Mesendoderm (in vitro differentiated cells): Measurements from ENCODE around the gene SUGCT.

ENCODE experiments used
- DNase-seq: peaks from one replicate; pipeline ENCODE4 v3.0.0; 2013
- H2AK5ac ChIP-seq: 2 replicates; pipeline ENCODE4 v1.6.1; 2013; ENCODE audit warnings: low read length, inconsistent platforms
- H2BK120ac ChIP-seq: 2 replicates; pipeline ENCODE4 v1.6.1; 2013; ENCODE audit warnings: low read depth, mild to moderate bottlenecking, low read length, moderate library complexity, mixed read lengths
- H2BK15ac ChIP-seq: replicated peaks from 2 replicates; pipeline ENCODE4 v1.6.1; 2013; ENCODE audit warnings: low read depth, mild to moderate bottlenecking, moderate library complexity
- H2BK5ac ChIP-seq: 2 replicates; pipeline ENCODE4 v1.6.1; 2013; ENCODE audit warnings: low read length, inconsistent platforms
- H3K18ac ChIP-seq: 2 replicates; pipeline ENCODE4 v1.6.1; 2013; ENCODE audit warnings: mild to moderate bottlenecking, low read length, mixed read lengths
- H3K23ac ChIP-seq: one replicate; pipeline ENCODE4 v1.6.1; 2013; ENCODE audit warnings: low read length
- H3K27ac ChIP-seq: 2 replicates; pipeline ENCODE4 v1.5.1; 2013; ENCODE audit warnings: low read depth, mild to moderate bottlenecking, inconsistent platforms, low read length, moderate library complexity
- H3K27me3 ChIP-seq: 2 replicates; pipeline ENCODE4 v1.6.1; 2013; ENCODE audit warnings: low read length, control low read depth, mild to moderate bottlenecking, inconsistent platforms; ENCODE audit not compliant: insufficient read depth, poor library complexity
- H3K36me3 ChIP-seq: 2 replicates; pipeline ENCODE4 v1.6.1; 2013; ENCODE audit warnings: low read length, inconsistent platforms; ENCODE audit not compliant: control insufficient read depth, insufficient read depth
- H3K4ac ChIP-seq: one replicate; pipeline ENCODE4 v1.6.1; 2013; ENCODE audit warnings: low read depth, mild to moderate bottlenecking, low read length, moderate library complexity
- H3K4me1 ChIP-seq: 2 replicates; pipeline ENCODE4 v1.6.1; 2013; ENCODE audit warnings: low read depth, low read length, inconsistent platforms; ENCODE audit not compliant: control insufficient read depth
- H3K4me2 ChIP-seq: 2 replicates; pipeline ENCODE4 v1.6.1; 2013; ENCODE audit warnings: low read length
- H3K4me3 ChIP-seq: 2 replicates; pipeline ENCODE4 v1.5.1; 2013; ENCODE audit warnings: mild to moderate bottlenecking, low read length
- H3K56ac ChIP-seq: one replicate; pipeline ENCODE4 v1.6.1; 2013; ENCODE audit warnings: low read length
- H3K79me1 ChIP-seq: 2 replicates; pipeline ENCODE4 v1.6.1; 2013; ENCODE audit warnings: low read length, inconsistent platforms
- H3K79me2 ChIP-seq: 2 replicates; pipeline ENCODE4 v1.6.1; 2013; ENCODE audit warnings: mild to moderate bottlenecking, low read length; ENCODE audit not compliant: control insufficient read depth, insufficient read depth
- H3K9ac ChIP-seq: 2 replicates; pipeline ENCODE4 v1.6.1; 2013; ENCODE audit warnings: low read length, inconsistent platforms
- H4K5ac ChIP-seq: one replicate; pipeline ENCODE4 v1.6.1; 2013; ENCODE audit warnings: low read length
- H4K8ac ChIP-seq: one replicate; pipeline ENCODE4 v1.6.1; 2013; ENCODE audit warnings: low read depth, mild to moderate bottlenecking, control low read depth, low read length, moderate library complexity
- WGBS: extraction: QIAGEN DNeasy Blood & Tissue Kit; methylation state at CpG from one replicate; pipeline ENCODE4 v1.1.7; 2013; ENCODE audit warnings: low lambda C conversion rate, missing lambda C conversion rate; ENCODE audit not compliant: insufficient coverage; ENCODE audit errors: extremely low coverage; 5-methylcytosine and 5-hydroxymethylcytosine counted together

SUGCT gene

DNA sequence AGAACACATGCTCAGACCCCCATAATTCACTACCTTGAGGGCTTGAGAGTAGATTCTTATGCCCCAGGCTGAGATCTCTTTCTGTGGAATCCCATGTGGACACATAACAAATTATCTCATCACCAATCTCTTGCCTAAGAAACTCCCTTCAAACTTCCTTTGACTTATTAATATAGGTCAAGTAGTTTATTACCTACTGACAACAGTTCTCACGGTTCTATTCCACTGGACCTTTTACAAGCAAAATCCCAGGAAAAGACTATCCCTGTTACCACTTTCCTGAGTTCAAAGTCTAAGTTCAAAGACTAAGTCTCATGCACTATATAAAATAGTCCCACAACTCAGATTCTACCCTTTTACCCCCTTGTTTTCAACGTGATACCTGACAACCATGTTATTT, 754.7 kb downstream of the SUGCT start:
- H4K5ac ChIP-seq = no peak overlapping the region
- no peak overlapping the region for H2BK120ac ChIP-seq
- no peak overlapping the region for H4K8ac ChIP-seq
- no peak overlapping the region for H3K4me3 ChIP-seq
- no peaks in the 10 kb centered on the region for H3K36me3 ChIP-seq
- no peaks in the 10 kb centered on the region for H3K27me3 ChIP-seq
- WGBS = no CpG with 5 or more reads among the region's 2 CpGs
- no peak overlapping the region for H2BK15ac ChIP-seq
- no peak overlapping the region for H3K18ac ChIP-seq
- H3K4me2 ChIP-seq = no peak overlapping the region
- no peak overlapping the region for H3K9ac ChIP-seq
- no peak overlapping the region for H3K56ac ChIP-seq
- H3K4ac ChIP-seq = no peak overlapping the region
- H3K79me1 ChIP-seq = no peaks in the 10 kb centered on the region
- H2AK5ac ChIP-seq = no peak overlapping the region
- no peak overlapping the region for H3K27ac ChIP-seq
- no peaks in the 10 kb centered on the region for H3K79me2 ChIP-seq
- H3K4me1 ChIP-seq = no peaks in the 10 kb centered on the region
- H2BK5ac ChIP-seq = no peak overlapping the region
- no peak for DNase-seq
- H3K23ac ChIP-seq = no peak overlapping the region

DNA sequence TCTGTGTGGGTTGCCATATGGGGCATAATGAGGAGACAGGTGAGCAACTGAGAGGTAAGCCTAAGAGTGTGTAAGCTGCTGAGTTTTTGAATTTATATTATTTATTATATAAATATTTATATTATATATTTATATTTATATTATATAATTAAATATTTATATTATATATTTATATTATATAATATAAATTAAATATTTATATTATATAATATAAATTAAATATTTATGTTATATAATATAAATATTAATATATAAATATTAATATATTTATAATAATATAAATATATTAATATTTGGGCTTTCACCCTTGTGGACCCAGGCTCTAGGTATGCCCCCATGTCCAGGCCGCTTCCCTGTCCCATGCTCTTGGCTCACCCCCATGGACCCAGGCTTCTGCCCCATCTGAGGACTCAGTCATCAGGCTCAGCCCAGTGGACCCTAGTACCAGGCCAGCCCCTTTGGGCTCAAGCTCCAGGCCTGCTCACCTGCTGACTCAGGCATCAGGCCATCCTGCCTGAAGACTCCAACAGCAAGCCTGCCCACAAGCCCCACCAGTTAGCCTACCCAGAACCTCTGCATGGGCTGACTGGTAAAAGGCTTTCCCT, 755.4 kb downstream of the SUGCT start:
- Histone ChIP-seq H4K5ac (no peak overlapping the region), H2BK15ac (no peak overlapping the region), H3K4me2 (no peak overlapping the region), H3K36me3 (no peaks in the 10 kb centered on the region), H3K4ac (no peak overlapping the region), H3K4me1 (no peaks in the 10 kb centered on the region), H3K4me3 (no peak overlapping the region), H3K18ac (no peak overlapping the region), H3K23ac (no peak overlapping the region), H3K56ac (no peak overlapping the region), H3K27me3 (no peaks in the 10 kb centered on the region), H3K27ac (no peak overlapping the region), H4K8ac (no peak overlapping the region), H2AK5ac (no peak overlapping the region), H3K79me1 (no peaks in the 10 kb centered on the region), H3K79me2 (no peaks in the 10 kb centered on the region), H2BK120ac (no peak overlapping the region), H2BK5ac (no peak overlapping the region), H3K9ac (no peak overlapping the region)
- no CpG with 5 or more reads among the region's 1 CpG for WGBS
- DNase-seq = no peak

DNA sequence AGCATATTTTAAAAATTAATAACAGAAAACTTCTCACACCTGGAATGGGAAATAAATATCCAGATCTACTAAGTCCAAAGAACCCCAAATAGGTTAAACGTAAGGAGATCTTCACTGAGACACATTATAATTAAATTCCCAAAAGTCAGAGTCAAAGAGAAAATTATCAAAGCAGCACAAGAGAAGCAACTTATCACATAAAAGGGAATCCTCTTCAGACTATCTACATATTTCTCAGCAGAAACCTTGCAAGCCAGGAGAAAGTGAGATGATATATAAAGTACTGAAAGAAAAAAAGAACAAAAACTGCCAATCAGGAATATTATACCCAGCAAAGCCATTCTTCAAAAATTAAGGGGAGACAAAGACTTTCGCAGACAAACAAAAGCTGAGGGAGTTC, 756.4 kb downstream of the SUGCT start:
- Histone ChIP-seq H4K8ac (no peak overlapping the region), H4K5ac (no peak overlapping the region), H3K79me2 (no peaks in the 10 kb centered on the region), H3K4me2 (no peak overlapping the region), H3K27me3 (no peaks in the 10 kb centered on the region), H2BK15ac (no peak overlapping the region), H3K36me3 (no peaks in the 10 kb centered on the region), H3K79me1 (no peaks in the 10 kb centered on the region), H2BK120ac (no peak overlapping the region), H3K9ac (no peak overlapping the region), H3K27ac (no peak overlapping the region), H3K4me1 (no peaks in the 10 kb centered on the region), H3K18ac (no peak overlapping the region), H3K23ac (no peak overlapping the region), H3K4me3 (no peak overlapping the region), H3K56ac (no peak overlapping the region), H2BK5ac (no peak overlapping the region), H3K4ac (no peak overlapping the region), H2AK5ac (no peak overlapping the region)
- no peak for DNase-seq
- WGBS = no CpG with 5 or more reads among the region's 2 CpGs

DNA sequence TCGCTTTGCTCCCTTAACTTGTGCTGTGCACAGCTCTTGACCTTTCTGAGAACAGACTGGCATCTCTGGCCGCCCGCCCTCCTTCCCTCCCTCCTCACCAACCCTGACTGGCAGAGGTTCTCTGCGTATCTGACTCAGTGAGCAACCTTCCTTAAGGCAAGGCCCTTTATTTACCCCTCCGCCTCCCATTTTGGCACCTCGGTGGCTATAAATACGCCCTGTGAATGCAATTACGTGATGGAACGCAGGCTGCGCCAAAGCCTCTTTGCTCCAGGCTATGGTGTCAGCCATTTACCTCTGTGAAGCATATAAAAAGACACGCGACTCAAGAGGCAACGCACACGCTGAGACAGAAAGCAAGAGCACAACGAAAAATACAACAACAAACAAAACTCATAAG, 764.3 kb downstream of the SUGCT start:
- H2AK5ac ChIP-seq = no peak overlapping the region
- no peak overlapping the region for H3K56ac ChIP-seq
- no peak overlapping the region for H3K4me3 ChIP-seq
- H2BK15ac ChIP-seq = no peak overlapping the region
- H3K27ac ChIP-seq = no peak overlapping the region
- no peaks in the 10 kb centered on the region for H3K4me1 ChIP-seq
- H3K27me3 ChIP-seq = no peaks in the 10 kb centered on the region
- H3K79me2 ChIP-seq = no peaks in the 10 kb centered on the region
- H3K9ac ChIP-seq = no peak overlapping the region
- no peaks in the 10 kb centered on the region for H3K79me1 ChIP-seq
- no peak overlapping the region for H3K18ac ChIP-seq
- H3K36me3 ChIP-seq = no peaks in the 10 kb centered on the region
- H4K8ac ChIP-seq = no peak overlapping the region
- no peak overlapping the region for H2BK120ac ChIP-seq
- no peak for DNase-seq
- H3K4me2 ChIP-seq = no peak overlapping the region
- WGBS = no CpG with 5 or more reads among the region's 15 CpGs
- H3K4ac ChIP-seq = no peak overlapping the region
- H2BK5ac ChIP-seq = no peak overlapping the region
- no peak overlapping the region for H4K5ac ChIP-seq
- H3K23ac ChIP-seq = no peak overlapping the region

DNA sequence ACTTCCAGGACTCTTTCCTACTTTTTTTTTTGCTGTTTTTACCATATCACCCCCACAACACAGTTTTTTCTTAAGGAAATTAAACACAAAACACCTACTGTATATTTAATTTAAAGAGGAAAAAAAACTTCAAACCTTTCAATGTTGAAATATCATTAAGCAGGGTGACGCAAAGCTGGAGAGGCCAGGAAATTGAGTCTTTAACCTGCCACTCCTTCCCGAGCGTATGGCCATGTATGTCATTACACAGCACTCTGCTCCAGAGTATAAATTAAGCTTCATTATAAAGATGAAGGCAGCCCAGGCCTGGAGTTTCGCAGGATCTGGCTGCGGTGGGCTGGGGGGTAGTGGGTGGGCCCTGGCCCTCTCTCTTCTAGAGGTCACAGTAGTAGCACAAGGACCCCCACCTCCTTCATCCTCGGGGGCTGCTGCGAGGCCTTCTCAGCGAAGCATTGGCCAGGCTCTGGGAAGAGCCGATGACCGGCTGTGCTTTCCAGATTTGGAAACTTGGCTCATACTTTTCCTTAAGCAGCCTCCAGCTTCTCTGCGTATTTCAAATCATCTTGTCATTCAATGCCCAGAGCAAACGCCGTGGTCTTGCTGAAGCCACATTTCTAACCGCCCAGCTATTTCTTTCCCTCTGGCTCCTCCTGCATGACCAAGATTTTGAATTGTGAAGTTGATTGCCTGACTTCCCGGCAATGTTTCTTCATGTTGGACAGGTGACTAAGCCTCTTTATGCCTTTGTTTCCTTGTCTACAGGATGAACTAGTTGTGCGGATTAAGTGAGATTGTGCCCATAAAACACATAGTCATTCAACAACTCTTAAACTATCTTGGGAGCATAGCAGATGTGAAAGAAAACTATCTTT, 765.1 kb downstream of the SUGCT start:
- Histone ChIP-seq H2AK5ac (no peak overlapping the region), H2BK120ac (no peak overlapping the region), H3K4me3 (no peak overlapping the region), H3K56ac (no peak overlapping the region), H3K23ac (no peak overlapping the region), H3K36me3 (no peaks in the 10 kb centered on the region), H3K4me2 (no peak overlapping the region), H3K18ac (no peak overlapping the region), H4K8ac (no peak overlapping the region), H4K5ac (no peak overlapping the region), H3K4me1 (no peaks in the 10 kb centered on the region), H2BK5ac (no peak overlapping the region), H3K79me2 (no peaks in the 10 kb centered on the region), H3K79me1 (no peaks in the 10 kb centered on the region), H2BK15ac (no peak overlapping the region), H3K9ac (no peak overlapping the region), H3K27ac (no peak overlapping the region), H3K27me3 (no peaks in the 10 kb centered on the region), H3K4ac (no peak overlapping the region)
- no CpG with 5 or more reads among the region's 16 CpGs for whole genome bisulfite sequencing
- no peak for DNase-seq
